OCI-LY7 (cell line): ENCODE results near the gene CATSPERZ. TPM values are rescaled to one million over a fixed set of nuclear protein-coding genes. Genes with fewer than 3 reads are reported as not detected.
A peak's percentile ranks its signal among the peaks of the same experiment; 100 is the strongest.

ENCODE experiments used
- BruUV-seq: library from RNA; stranded (reverse); fragments of 400-500 nt; replicated peaks from 2 replicates; lab custom pipeline; 2021; lab: Mats Ljungman, UMichigan
- CTCF ChIA-PET: fragments of 300-600 bp; sonication (Branson Sonifier 250); formaldehyde crosslinking; loops from one replicate; lab custom pipeline; 2022; ENCODE audit warnings: antibody characterized with exemption; ENCODE audit not compliant: unreplicated experiment; lab: Charles Lee
- POLR2A ChIA-PET: fragments of 300-600 bp; sonication (Branson Sonifier 250); formaldehyde crosslinking; loops from one replicate; lab custom pipeline; 2022; ENCODE audit warnings: antibody characterized with exemption; lab: Charles Lee
- DNase-seq: peaks from one replicate; pipeline ENCODE4 v3.0.0-alpha.2; 2015; ENCODE audit warnings: low spot score
- H2AFZ ChIP-seq: fragments of 200-600 bp; sonication (generic), shearing (Covaris generic); 2 replicates; pipeline ENCODE4 v1.6.1; 2014; ENCODE audit warnings: mild to moderate bottlenecking, antibody characterized with exemption, low read length, moderate library complexity
- H3K27ac ChIP-seq: fragments of 200-600 bp; sonication (generic); 2 replicates; pipeline ENCODE4 v1.5.1; 2014; ENCODE audit warnings: mixed run types, low read depth, mild to moderate bottlenecking, moderate library complexity, low read length, inconsistent platforms; ENCODE audit not compliant: poor library complexity, severe bottlenecking
- H3K36me3 ChIP-seq: fragments of 200-600 bp; sonication (generic); 2 replicates; pipeline ENCODE4 v1.6.1; 2014; ENCODE audit warnings: mild to moderate bottlenecking, antibody characterized with exemption, low read length, moderate library complexity, mixed read lengths; ENCODE audit not compliant: insufficient read depth
- H3K4me1 ChIP-seq: fragments of 200-600 bp; sonication (generic); 2 replicates; pipeline ENCODE4 v1.5.1; 2014; ENCODE audit warnings: mild to moderate bottlenecking, low read length; ENCODE audit not compliant: insufficient read depth, poor library complexity, severe bottlenecking
- H3K4me2 ChIP-seq: fragments of 200-600 bp; sonication (generic); 2 replicates; pipeline ENCODE4 v1.6.1; 2014; ENCODE audit warnings: mild to moderate bottlenecking, low read length
- H3K4me3 ChIP-seq: fragments of 200-600 bp; sonication (generic); 2 replicates; pipeline ENCODE4 v1.5.1; 2014; ENCODE audit warnings: mild to moderate bottlenecking, low read depth, low read length; ENCODE audit not compliant: poor library complexity, severe bottlenecking
- H3K79me2 ChIP-seq: fragments of 200-600 bp; sonication (generic); 2 replicates; pipeline ENCODE4 v1.6.1; 2016; ENCODE audit warnings: low read depth, mild to moderate bottlenecking, low read length, moderate library complexity, mixed read lengths; ENCODE audit not compliant: insufficient read depth
- H3K9me2 ChIP-seq: fragments of 200-600 bp; sonication (generic); 2 replicates; pipeline ENCODE4 v1.6.1; 2016; ENCODE audit warnings: mild to moderate bottlenecking, low read length, mixed read lengths; ENCODE audit not compliant: insufficient read depth
- H3K9me3 ChIP-seq: fragments of 200-600 bp; sonication (generic); 2 replicates; pipeline ENCODE4 v1.6.1; 2014; ENCODE audit warnings: mild to moderate bottlenecking, mixed run types, low read length, mixed read lengths
- H4K20me1 ChIP-seq: fragments of 200-600 bp; sonication (generic); 2 replicates; pipeline ENCODE4 v1.6.1; 2014; ENCODE audit warnings: mild to moderate bottlenecking, antibody characterized with exemption, low read length, moderate library complexity, mixed read lengths; ENCODE audit not compliant: insufficient read depth
- CTCF ChIP-seq: fragments of 200-600 bp; sonication (generic); conservative IDR thresholded peaks from 2 replicates; pipeline ENCODE4 v1.5.1; 2014; ENCODE audit warnings: mild to moderate bottlenecking, antibody characterized with exemption, low read length, moderate library complexity, mixed read lengths
- EZH2phosphoT487 ChIP-seq: fragments of 200-600 bp; sonication (generic); IDR thresholded peaks from 2 replicates; pipeline ENCODE4 v1.6.1; 2018; ENCODE audit warnings: low read depth, borderline replicate concordance, mild to moderate bottlenecking, mixed run types, antibody characterized with exemption, low read length, moderate library complexity, mixed read lengths
- intact Hi-C: fragments of 100-400 bp; cut with micrococcal nuclease; formaldehyde crosslinking; loops from one replicate; pipeline ENCODE4 v1.10.0; 2022; ENCODE audit not compliant: unreplicated experiment
- total RNA-seq, 2 experiments: library from RNA; depleted of rRNA in 1 of 2; stranded (reverse); fragments of >200 nt in 1 of 2; shearing (Covaris generic) in 1 of 2; gene quantifications; 2 replicates each; pipeline ENCODE4 v1.2.3, GENCODE V29; 2014 to 2022

Gene CATSPERZ
- total RNA-seq, 2 experiments from 2014 or later, result 0.38 TPM; not detected in 1

GRCh38 chr11:64303109-64304031 is 3.2 kb downstream of the CATSPERZ start:
- no TSS peak for BruUV-seq
- no peaks in the 10 kb centered on the region for H4K20me1 ChIP-seq
- CTCF ChIA-PET, result interaction anchor here (0.5 to 1.9 kb wide), 6 partner anchors 14 to 98 kb away, joined by 3 to 14 read pairs (median 4); partner anchors contain the start of genes FERMT3, FKBP2, PRDX5 and TRMT112
- TF ChIP-seq EZH2phosphoT487, result no peak
- no peak for TF ChIP-seq CTCF
- H3K79me2 ChIP-seq, result peaks cover 21% of the 10 kb centered on the region
- peaks cover 32% of the 10 kb centered on the region for H3K4me1 ChIP-seq
- H3K36me3 ChIP-seq, result peaks cover 18% of the 10 kb centered on the region
- no peak for DNase-seq
- no peaks in the 10 kb centered on the region for H3K9me3 ChIP-seq
- no peaks in the 10 kb centered on the region for H3K9me2 ChIP-seq
- H2AFZ ChIP-seq, result no peak overlapping the region
- POLR2A ChIA-PET, result interaction anchor here (1.0 to 2.5 kb wide), 3 partner anchors 15 to 98 kb away, joined by 3 to 11 read pairs (median 3); partner anchors contain the start of genes PRDX5 and TRMT112
- H3K4me3 ChIP-seq, result peak overlapping the region; percentile 81
- H3K27ac ChIP-seq, result peak overlapping the region; percentile 96
- intact Hi-C loops, result loop anchor here (1.0 to 10.0 kb wide), 6 partner anchors 18 to 329 kb away; partner anchors contain the start of genes COX8A, FKBP2, GPR137 and STIP1
- peak overlapping the region; percentile 95 for H3K4me2 ChIP-seq

- CTCF ChIA-PET, result interaction anchor here (0.5 to 1.9 kb wide), 6 partner anchors 14 to 99 kb away, joined by 3 to 14 read pairs (median 3); partner anchors contain the start of genes FERMT3, FKBP2, PRDX5 and TRMT112
- TF ChIP-seq CTCF, result no peak
- no peak for TF ChIP-seq EZH2phosphoT487
- no peak for DNase-seq
Measured at GRCh38 chr11:64304032-64304315, 3.8 kb downstream of the CATSPERZ start.

More at GRCh38 chr11:64304032-64304315, 3.8 kb downstream of the CATSPERZ start:
- POLR2A ChIA-PET, result interaction anchor here (0.7 to 2.5 kb wide), 4 partner anchors 14 to 472 kb away, joined by 3 to 11 read pairs (median 3); partner anchors contain the start of genes PRDX5 and TRMT112
- H4K20me1 ChIP-seq, result no peaks in the 10 kb centered on the region
- H3K79me2 ChIP-seq, result peaks cover 21% of the 10 kb centered on the region
- H2AFZ ChIP-seq, result no peak overlapping the region
- intact Hi-C loops, result loop anchor here (1.0 to 10.0 kb wide), 6 partner anchors 19 to 329 kb away; partner anchors contain the start of genes COX8A, FKBP2, GPR137 and STIP1
- H3K4me1 ChIP-seq, result peaks cover 32% of the 10 kb centered on the region
- peak overlapping the region; percentile 81 for H3K4me3 ChIP-seq
- peak overlapping the region; percentile 95 for H3K4me2 ChIP-seq
- no peaks in the 10 kb centered on the region for H3K9me3 ChIP-seq
- peaks cover 18% of the 10 kb centered on the region for H3K36me3 ChIP-seq
- no TSS peak for BruUV-seq
- peak overlapping the region; percentile 96 for H3K27ac ChIP-seq
- no peaks in the 10 kb centered on the region for H3K9me2 ChIP-seq
